Stimulated activated CD8-positive, alpha-beta memory T cell treated with anti-CD3 and anti-CD28 coated beads, Interleukin-15, amount 100 ng/mL, for 24 hours (primary cell): Measurements from ENCODE around the gene NINJ1.

ENCODE experiments used
- DNase-seq: peaks from one replicate; pipeline ENCODE4 v3.0.0-alpha.2; 2020; ENCODE audit warnings: low read depth

The NINJ1 gene

GRCh38 chr9:93134015-93134739 lies at the start of gene NINJ1:
TSS of gene NINJ1 (minus strand) at chr9:93134251. CDS start at chr9:93134217, 34 bp downstream.
- peak; percentile 72 for DNase-seq

GRCh38 chr9:93183131-93183662 lies 49.1 kb upstream of the NINJ1 start:
- no peak for DNase-seq

GRCh38 chr9:93182572-93182971 lies 48.5 kb upstream of the NINJ1 start:
- DNase-seq: no peak

- DNase-seq: no peak
Observed at GRCh38 chr9:93181672-93182435, 47.8 kb upstream of the NINJ1 start.

GRCh38 chr9:93180938-93181337 lies 46.9 kb upstream of the NINJ1 start:
- DNase-seq: no peak

GRCh38 chr9:93178851-93179786 lies 45.1 kb upstream of the NINJ1 start:
- DNase-seq: no peak

- DNase-seq: no peak
Observed at GRCh38 chr9:93177676-93178075, 43.6 kb upstream of the NINJ1 start.

GRCh38 chr9:93174976-93175375 lies 40.9 kb upstream of the NINJ1 start:
- DNase-seq: no peak

GRCh38 chr9:93173365-93174051 lies 39.5 kb upstream of the NINJ1 start:
- DNase-seq: no peak

- no peak for DNase-seq
Observed at GRCh38 chr9:93172666-93173364, 38.8 kb upstream of the NINJ1 start.

GRCh38 chr9:93171261-93171990 lies 37.4 kb upstream of the NINJ1 start:
- DNase-seq: no peak

- no peak for DNase-seq
Observed at GRCh38 chr9:93170571-93170970, 36.5 kb upstream of the NINJ1 start.

- DNase-seq: no peak
Observed at GRCh38 chr9:93169444-93169843, 35.4 kb upstream of the NINJ1 start.

GRCh38 chr9:93168581-93168980 lies 34.5 kb upstream of the NINJ1 start:
- no peak for DNase-seq

GRCh38 chr9:93167838-93168237 lies 33.8 kb upstream of the NINJ1 start:
- DNase-seq: no peak

- no peak for DNase-seq
Observed at GRCh38 chr9:93167185-93167584, 33.1 kb upstream of the NINJ1 start.

GRCh38 chr9:93166699-93167098 lies 32.6 kb upstream of the NINJ1 start:
- DNase-seq: no peak

- no peak for DNase-seq
Observed at GRCh38 chr9:93164085-93164484, 30.0 kb upstream of the NINJ1 start.

GRCh38 chr9:93161786-93162562 lies 27.9 kb upstream of the NINJ1 start:
- DNase-seq: no peak
